IMR-90 (cell line): ENCODE measurements around the gene KCNQ1. TPM values are rescaled to one million over a fixed set of nuclear protein-coding genes. Genes with fewer than 3 reads are reported as not detected.

Experiments
- ATAC-seq: fragments of 200-7000 bp; cut with Tn5 transposase; 2 replicates; pipeline ENCODE4 v1.9.1; 2020; ENCODE audit warnings: low read depth, mild to moderate bottlenecking, moderate library complexity
- BruUV-seq: library from RNA; stranded (reverse); fragments of 400-500 nt; replicated peaks from 2 replicates; lab custom pipeline; 2021; lab: Mats Ljungman, UMichigan
- CTCF ChIA-PET: fragments of 300-600 bp; formaldehyde crosslinking; extraction: SDS; loops from one replicate; lab custom pipeline; 2021; ENCODE audit warnings: antibody characterized with exemption; lab: Yijun Ruan, JAX
- POLR2A ChIA-PET: fragments of 300-600 bp; sonication (Branson Sonifier 250); formaldehyde crosslinking; loops from one replicate; lab custom pipeline; 2022; ENCODE audit warnings: antibody characterized with exemption; ENCODE audit not compliant: unreplicated experiment; lab: Charles Lee
- DNase-seq: peaks from one replicate; pipeline ENCODE4 v3.0.0; 2013
- H2AFZ ChIP-seq: replicated peaks from 2 replicates; pipeline ENCODE3; 2013; ENCODE audit warnings: low read length, mild to moderate bottlenecking; ENCODE audit not compliant: poor library complexity
- H2AK5ac ChIP-seq: 2 replicates; pipeline ENCODE4 v1.6.1; 2013; ENCODE audit warnings: low read depth, low read length, inconsistent platforms
- H2AK9ac ChIP-seq: replicated peaks from 2 replicates; pipeline ENCODE3; 2013; ENCODE audit warnings: mild to moderate bottlenecking, low read depth, low read length, moderate library complexity; ENCODE audit not compliant: poor library complexity
- H2BK120ac ChIP-seq: 2 replicates; pipeline ENCODE4 v1.6.1; 2013; ENCODE audit warnings: low read depth, low read length, inconsistent platforms
- H2BK15ac ChIP-seq: 3 replicates; pipeline ENCODE4 v1.6.1; 2013; ENCODE audit warnings: low read depth, low read length, inconsistent platforms
- H2BK20ac ChIP-seq: 2 replicates; pipeline ENCODE4 v1.6.1; 2013; ENCODE audit warnings: low read depth, mild to moderate bottlenecking, inconsistent platforms, low read length, moderate library complexity
- H2BK5ac ChIP-seq: 2 replicates; pipeline ENCODE4 v1.6.1; 2013; ENCODE audit warnings: mild to moderate bottlenecking, low read depth, low read length, inconsistent platforms; ENCODE audit not compliant: poor library complexity, severe bottlenecking
- H3K14ac ChIP-seq: replicated peaks from 2 replicates; pipeline ENCODE4 v1.6.1; 2013; ENCODE audit warnings: low read depth, low read length, inconsistent platforms
- H3K18ac ChIP-seq: 2 replicates; pipeline ENCODE4 v1.6.1; 2013; ENCODE audit warnings: low read depth, low read length, control low read depth
- H3K23ac ChIP-seq: 2 replicates; pipeline ENCODE4 v1.6.1; 2013; ENCODE audit warnings: low read depth, low read length, inconsistent platforms
- H3K27ac ChIP-seq: 2 replicates; pipeline ENCODE4 v1.5.1; 2013; ENCODE audit warnings: mild to moderate bottlenecking, control low read depth, low read length; ENCODE audit not compliant: insufficient read depth
- H3K27me3 ChIP-seq: 2 replicates; pipeline ENCODE4 v1.6.1; 2013; ENCODE audit warnings: low read length; ENCODE audit not compliant: control insufficient read depth, insufficient read depth
- H3K36me3 ChIP-seq: 2 replicates; pipeline ENCODE4 v1.6.1; 2013; ENCODE audit warnings: low read length, mixed read lengths; ENCODE audit not compliant: control insufficient read depth, insufficient read depth
- H3K4ac ChIP-seq: 2 replicates; pipeline ENCODE4 v1.6.1; 2013; ENCODE audit warnings: low read depth, low read length, inconsistent platforms
- H3K4me1 ChIP-seq: 2 replicates; pipeline ENCODE4 v1.6.1; 2013; ENCODE audit warnings: low read length, mixed read lengths; ENCODE audit not compliant: control insufficient read depth, insufficient read depth
- H3K4me2 ChIP-seq: 2 replicates; pipeline ENCODE4 v1.6.1; 2013; ENCODE audit warnings: low read depth, mild to moderate bottlenecking, control low read depth, low read length, moderate library complexity
- H3K4me3 ChIP-seq: 2 replicates; pipeline ENCODE4 v1.5.1; 2013; ENCODE audit warnings: low read depth, mild to moderate bottlenecking, control low read depth, low read length, moderate library complexity; ENCODE audit not compliant: insufficient read depth
- H3K56ac ChIP-seq: 2 replicates; pipeline ENCODE4 v1.6.1; 2013; ENCODE audit warnings: low read length, inconsistent platforms; ENCODE audit not compliant: insufficient read depth; ENCODE audit errors: extremely low read depth
- H3K79me1 ChIP-seq, 2 experiments: 2 replicates each; pipeline ENCODE4 v1.6.1; 2013; ENCODE audit warnings: low read length in 2 of 2, inconsistent platforms in 1 of 2, low read depth in 1 of 2
- H3K9ac ChIP-seq: 2 replicates; pipeline ENCODE4 v1.6.1; 2013; ENCODE audit warnings: low read depth, low read length, control low read depth
- H3K9me1 ChIP-seq: 2 replicates; pipeline ENCODE4 v1.6.1; 2013; ENCODE audit warnings: low read length, inconsistent platforms; ENCODE audit not compliant: insufficient read depth
- H3K9me3 ChIP-seq: 2 replicates; pipeline ENCODE4 v1.6.1; 2013; ENCODE audit warnings: low read length; ENCODE audit not compliant: control insufficient read depth, insufficient read depth
- H4K20me1 ChIP-seq: 2 replicates; pipeline ENCODE4 v1.6.1; 2013; ENCODE audit warnings: low read length, inconsistent platforms; ENCODE audit not compliant: insufficient read depth
- H4K5ac ChIP-seq: 2 replicates; pipeline ENCODE4 v1.6.1; 2013; ENCODE audit warnings: mild to moderate bottlenecking, low read depth, low read length, control low read depth
- H4K8ac ChIP-seq, 2 experiments: 2 replicates each; pipeline ENCODE4 v1.6.1; 2013; ENCODE audit warnings: low read depth in 2 of 2, low read length in 2 of 2, control low read depth in 1 of 2, inconsistent platforms in 1 of 2
- H4K91ac ChIP-seq: 2 replicates; pipeline ENCODE4 v1.6.1; 2013; ENCODE audit warnings: low read depth, low read length, inconsistent platforms; ENCODE audit not compliant: insufficient read depth
- BHLHE40 ChIP-seq: fragments of 150-350 bp; IDR thresholded peaks from 2 replicates; pipeline ENCODE4 v1.6.1; 2016; ENCODE audit warnings: mild to moderate bottlenecking, low read depth, low read length
- CEBPB ChIP-seq: IDR thresholded peaks from 2 replicates; pipeline ENCODE4 v1.6.1; 2012; ENCODE audit warnings: low read depth, low read length, improper control_type of control experiment
- CHD1 ChIP-seq: IDR thresholded peaks from 2 replicates; pipeline ENCODE4 v1.6.1; 2012; ENCODE audit warnings: low read depth, low read length, improper control_type of control experiment
- FOS ChIP-seq: fragments of 150-350 bp; IDR thresholded peaks from 2 replicates; pipeline ENCODE4 v1.6.1; 2016; ENCODE audit warnings: low read depth, low read length
- MAFK ChIP-seq: IDR thresholded peaks from 2 replicates; pipeline ENCODE4 v1.6.1; 2012; ENCODE audit warnings: low read depth, low read length, improper control_type of control experiment
- NFE2L2 ChIP-seq: fragments of 150-350 bp; IDR thresholded peaks from 2 replicates; pipeline ENCODE4 v1.6.1; 2016; ENCODE audit warnings: low read depth, mild to moderate bottlenecking, low read length
- POLR2A ChIP-seq: IDR thresholded peaks from 2 replicates; pipeline ENCODE4 v1.6.1; 2012; ENCODE audit warnings: mild to moderate bottlenecking, low read depth, low read length
- RAD21 ChIP-seq: IDR thresholded peaks from 2 replicates; pipeline ENCODE4 v1.6.1; 2012; ENCODE audit warnings: low read length, improper control_type of control experiment
- RFX5 ChIP-seq: IDR thresholded peaks from 2 replicates; pipeline ENCODE4 v1.8.0; 2012; ENCODE audit warnings: low read depth, mild to moderate bottlenecking, low read length, moderate library complexity
- SMC3 ChIP-seq: fragments of 150-350 bp; IDR thresholded peaks from 2 replicates; pipeline ENCODE4 v1.6.1; 2016; ENCODE audit warnings: low read depth, mild to moderate bottlenecking, antibody characterized with exemption, low read length, moderate library complexity
- WGBS, 2 experiments: methylation state at CpG; one replicate each; pipeline versions ENCODE4 v1.1.5 to v1.1.7; 2013; ENCODE audit warnings: missing lambda C conversion rate in 2 of 2; ENCODE audit not compliant: insufficient read length in 1 of 2; ENCODE audit errors: extremely low coverage in 2 of 2; 5-methylcytosine and 5-hydroxymethylcytosine counted together
- dilution Hi-C: fragments of 300-500 bp; cut with HindIII; formaldehyde crosslinking; loops from one replicate; pipeline ENCODE4 v1.14.3; 2018; ENCODE audit warnings: low sequenced_read_pairs; ENCODE audit not compliant: unreplicated experiment
- in situ Hi-C: fragments of 300-500 bp; cut with MboI; formaldehyde crosslinking; loops from 3 replicates; pipeline ENCODE4 v1.14.3; 2019; ENCODE audit warnings: low sequenced_read_pairs, inconsistent platforms, mixed read lengths
- intact Hi-C: fragments of 100-400 bp; cut with micrococcal nuclease; formaldehyde crosslinking; loops from 2 replicates; pipeline ENCODE4 v1.10.0; 2022
- polyA plus RNA-seq, 3 experiments: library from polyadenylated mRNA; depleted of rRNA; stranded (reverse); fragments of >200 nt; gene quantifications; 2 replicates each; pipeline ENCODE4 v1.2.3, GENCODE V29; 2012; ENCODE audit warnings: low replicate concordance in 1 of 3
- total RNA-seq: library from RNA; depleted of rRNA; stranded (reverse); fragments of >200 nt; gene quantifications from 2 replicates; pipeline ENCODE4 v1.2.3, GENCODE V29; 2012
- TF ChIP-seq, protein P1 (sequence below): conservative IDR thresholded peaks from 2 replicates; pipeline ENCODE4 v1.5.1; 2012; ENCODE audit warnings: mild to moderate bottlenecking, low read depth, low read length, improper control_type of control experiment
- TF ChIP-seq, protein P2 (sequence below): fragments of 150-350 bp; IDR thresholded peaks from 2 replicates; pipeline ENCODE4 v1.6.1; 2016; ENCODE audit warnings: low read depth, mild to moderate bottlenecking, low read length, moderate library complexity, borderline replicate concordance
- TF ChIP-seq, protein P3 (sequence below): fragments of 150-350 bp; IDR thresholded peaks from 2 replicates; pipeline ENCODE4 v1.6.1; 2017; ENCODE audit warnings: mild to moderate bottlenecking, antibody characterized with exemption, low read length, low read depth

Gene KCNQ1
- total and polyA plus RNA-seq, 2 of the 4 experiments (the other 2 are of a cell fraction): 0.07 TPM; not detected in 1

DNA sequence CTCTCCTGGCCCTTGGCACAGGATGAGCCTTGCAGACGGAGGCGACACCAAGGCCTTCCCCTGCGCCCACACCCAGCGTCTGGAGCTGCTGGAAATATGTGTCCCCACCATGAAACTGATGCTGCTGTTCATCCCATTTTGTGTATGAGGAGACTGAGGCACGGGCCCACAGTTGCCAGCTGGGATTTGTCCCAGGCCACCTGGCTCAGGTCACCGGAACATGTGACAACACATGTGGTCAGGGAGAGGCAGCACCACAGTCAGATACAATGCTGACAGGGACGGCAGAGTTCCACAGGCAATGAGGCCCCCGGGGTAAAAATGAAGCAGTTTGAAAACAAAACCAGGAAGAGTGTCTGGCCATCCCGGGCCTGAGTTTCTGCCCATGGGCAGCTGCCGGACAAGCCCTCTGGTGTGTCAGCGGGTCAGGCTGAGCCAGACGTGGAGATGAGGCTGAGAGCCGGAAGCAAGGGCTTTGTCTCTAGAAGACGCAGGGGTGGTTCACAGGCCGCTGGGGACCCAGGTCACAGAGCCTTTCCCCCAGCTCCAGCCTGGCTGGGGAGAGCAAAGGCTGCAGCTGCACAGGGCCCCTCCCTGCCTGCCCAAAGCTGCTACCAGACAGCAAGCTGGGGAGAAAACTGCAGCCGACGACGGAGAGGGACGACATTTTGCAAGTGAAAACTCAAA lies 360.0 kb downstream of the KCNQ1 start:
- H4K91ac ChIP-seq: no peak overlapping the region
- H2AK5ac ChIP-seq: no peak overlapping the region
- CTCF ChIA-PET: no interaction called here
- intact Hi-C loops: no loop called here
- H3K23ac ChIP-seq: no peak overlapping the region
- H3K79me1 ChIP-seq: no peaks in the 10 kb centered on the region
- H3K18ac ChIP-seq: no peak overlapping the region
- no peaks in the 10 kb centered on the region; the same call in 1 of the 2 replicates for H3K4me1 ChIP-seq
- no peak overlapping the region for H3K9ac ChIP-seq
- no peak overlapping the region for H3K4ac ChIP-seq
- peaks cover 30% of the 10 kb centered on the region for H3K27me3 ChIP-seq
- in situ Hi-C loops: no loop called here
- no peaks in the 10 kb centered on the region for H3K36me3 ChIP-seq
- no peak overlapping the region for H4K5ac ChIP-seq
- H3K56ac ChIP-seq: no peak overlapping the region
- peak overlapping the region; percentile 31 for H2AK9ac ChIP-seq
- no peak overlapping the region for H2BK15ac ChIP-seq
- no peak overlapping the region for H3K27ac ChIP-seq
- POLR2A ChIA-PET: no interaction called here
- no peak overlapping the region for H2BK120ac ChIP-seq
- H4K8ac ChIP-seq: no peak overlapping the region
- no peak overlapping the region for H2AFZ ChIP-seq
- TF ChIP-seq RFX5: no peak
- no peak for TF ChIP-seq BHLHE40
- TF ChIP-seq MAFK: no peak
- TF ChIP-seq SMC3: no peak
- TF ChIP-seq, protein P1, sequence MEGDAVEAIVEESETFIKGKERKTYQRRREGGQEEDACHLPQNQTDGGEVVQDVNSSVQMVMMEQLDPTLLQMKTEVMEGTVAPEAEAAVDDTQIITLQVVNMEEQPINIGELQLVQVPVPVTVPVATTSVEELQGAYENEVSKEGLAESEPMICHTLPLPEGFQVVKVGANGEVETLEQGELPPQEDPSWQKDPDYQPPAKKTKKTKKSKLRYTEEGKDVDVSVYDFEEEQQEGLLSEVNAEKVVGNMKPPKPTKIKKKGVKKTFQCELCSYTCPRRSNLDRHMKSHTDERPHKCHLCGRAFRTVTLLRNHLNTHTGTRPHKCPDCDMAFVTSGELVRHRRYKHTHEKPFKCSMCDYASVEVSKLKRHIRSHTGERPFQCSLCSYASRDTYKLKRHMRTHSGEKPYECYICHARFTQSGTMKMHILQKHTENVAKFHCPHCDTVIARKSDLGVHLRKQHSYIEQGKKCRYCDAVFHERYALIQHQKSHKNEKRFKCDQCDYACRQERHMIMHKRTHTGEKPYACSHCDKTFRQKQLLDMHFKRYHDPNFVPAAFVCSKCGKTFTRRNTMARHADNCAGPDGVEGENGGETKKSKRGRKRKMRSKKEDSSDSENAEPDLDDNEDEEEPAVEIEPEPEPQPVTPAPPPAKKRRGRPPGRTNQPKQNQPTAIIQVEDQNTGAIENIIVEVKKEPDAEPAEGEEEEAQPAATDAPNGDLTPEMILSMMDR: no peak
- no peak for TF ChIP-seq FOS
- no peak for TF ChIP-seq CEBPB
- TF ChIP-seq NFE2L2: no peak
- TF ChIP-seq RAD21: no peak
- TF ChIP-seq, protein P2, sequence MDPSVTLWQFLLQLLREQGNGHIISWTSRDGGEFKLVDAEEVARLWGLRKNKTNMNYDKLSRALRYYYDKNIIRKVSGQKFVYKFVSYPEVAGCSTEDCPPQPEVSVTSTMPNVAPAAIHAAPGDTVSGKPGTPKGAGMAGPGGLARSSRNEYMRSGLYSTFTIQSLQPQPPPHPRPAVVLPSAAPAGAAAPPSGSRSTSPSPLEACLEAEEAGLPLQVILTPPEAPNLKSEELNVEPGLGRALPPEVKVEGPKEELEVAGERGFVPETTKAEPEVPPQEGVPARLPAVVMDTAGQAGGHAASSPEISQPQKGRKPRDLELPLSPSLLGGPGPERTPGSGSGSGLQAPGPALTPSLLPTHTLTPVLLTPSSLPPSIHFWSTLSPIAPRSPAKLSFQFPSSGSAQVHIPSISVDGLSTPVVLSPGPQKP: no peak
- no peak for TF ChIP-seq CHD1
- TF ChIP-seq, protein P3, sequence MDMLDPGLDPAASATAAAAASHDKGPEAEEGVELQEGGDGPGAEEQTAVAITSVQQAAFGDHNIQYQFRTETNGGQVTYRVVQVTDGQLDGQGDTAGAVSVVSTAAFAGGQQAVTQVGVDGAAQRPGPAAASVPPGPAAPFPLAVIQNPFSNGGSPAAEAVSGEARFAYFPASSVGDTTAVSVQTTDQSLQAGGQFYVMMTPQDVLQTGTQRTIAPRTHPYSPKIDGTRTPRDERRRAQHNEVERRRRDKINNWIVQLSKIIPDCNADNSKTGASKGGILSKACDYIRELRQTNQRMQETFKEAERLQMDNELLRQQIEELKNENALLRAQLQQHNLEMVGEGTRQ: no peak
- TF ChIP-seq POLR2A: no peak
- H2BK5ac ChIP-seq: no peak overlapping the region
- no peaks in the 10 kb centered on the region for H3K9me1 ChIP-seq
- no peak overlapping the region for H3K4me2 ChIP-seq
- no TSS peak for BruUV-seq
- H3K14ac ChIP-seq: no peak overlapping the region
- 77% methylated on average over 14 of the region's 19 CpGs; no CpG with 5 or more reads in 1 of the 2 experiments for WGBS, 2 experiments
- peaks cover 4% of the 10 kb centered on the region for H3K9me3 ChIP-seq
- H4K20me1 ChIP-seq: no peaks in the 10 kb centered on the region
- no peak overlapping the region for H2BK20ac ChIP-seq
- dilution Hi-C loops: no loop called here
- DNase-seq: no peak
- H3K4me3 ChIP-seq: no peak overlapping the region
- no peak for ATAC-seq
